Neural crest cell (in vitro differentiated cells): ENCODE data around the gene LRRC55. TPM values are rescaled to one million over a fixed set of nuclear protein-coding genes. Genes with fewer than 3 reads are reported as not detected.

ENCODE experiments used
- DNase-seq: peaks from one replicate; pipeline ENCODE4 v3.0.0; 2021; ENCODE audit warnings: low read depth, mixed read lengths, low spot score
- H3K27ac Mint-ChIP-seq: one replicate; pipeline ENCODE4 v1.8.0; 2021; ENCODE audit warnings: mild to moderate bottlenecking, mixed read lengths; ENCODE audit not compliant: unreplicated experiment
- H3K27me3 Mint-ChIP-seq: 2 replicates; pipeline ENCODE4 v1.8.0; 2021; ENCODE audit warnings: low read depth, mild to moderate bottlenecking, mixed read lengths
- H3K36me3 Mint-ChIP-seq: 2 replicates; pipeline ENCODE4 v1.8.0; 2021; ENCODE audit warnings: low read depth, mild to moderate bottlenecking, mixed read lengths
- H3K4me1 Mint-ChIP-seq: 2 replicates; pipeline ENCODE4 v1.8.0; 2021; ENCODE audit warnings: mixed read lengths
- H3K4me3 Mint-ChIP-seq: one replicate; pipeline ENCODE4 v1.8.0; 2021; ENCODE audit warnings: mild to moderate bottlenecking, mixed read lengths
- H3K9me3 Mint-ChIP-seq: 2 replicates; pipeline ENCODE4 v1.8.0; 2021; ENCODE audit warnings: mixed read lengths
- CTCF ChIP-seq: fragments of 200-600 bp; sonication (generic); conservative IDR thresholded peaks from 2 replicates; pipeline ENCODE4 v1.5.0; 2021; ENCODE audit warnings: antibody characterized with exemption, mild to moderate bottlenecking
- total RNA-seq: library from RNA; stranded (reverse); gene quantifications from 2 replicates; pipeline ENCODE4 v1.2.1, GENCODE V29; 2021

LRRC55 gene
- total RNA-seq, 1 donor from 2014 or later: 6.4 TPM

- no peak for DNase-seq
- no peak for TF ChIP-seq CTCF
- no peaks in the 10 kb centered on the region for H3K27me3 Mint-ChIP-seq
- H3K4me3 Mint-ChIP-seq: no peak overlapping the region
- H3K27ac Mint-ChIP-seq: no peak overlapping the region
- no peaks in the 10 kb centered on the region for H3K36me3 Mint-ChIP-seq
- H3K4me1 Mint-ChIP-seq: peaks cover 11% of the 10 kb centered on the region
- H3K9me3 Mint-ChIP-seq: no peaks in the 10 kb centered on the region
Measured at GRCh38 chr11:57216463-57216862, 34.7 kb downstream of the LRRC55 start.

- Mint-ChIP-seq H3K36me3 (no peaks in the 10 kb centered on the region), H3K4me1 (peaks cover 9% of the 10 kb centered on the region), H3K9me3 (no peaks in the 10 kb centered on the region), H3K4me3 (no peak overlapping the region), H3K27ac (peak overlapping the region; percentile 75), H3K27me3 (no peaks in the 10 kb centered on the region)
- DNase-seq: no peak
- no peak for TF ChIP-seq CTCF
Measured at GRCh38 chr11:57217053-57217452, 35.3 kb downstream of the LRRC55 start.

GRCh38 chr11:57219021-57219627 lies 37.4 kb downstream of the LRRC55 start:
- no peak for DNase-seq
- peaks cover 9% of the 10 kb centered on the region for H3K4me1 Mint-ChIP-seq
- no peak for TF ChIP-seq CTCF
- no peaks in the 10 kb centered on the region for H3K27me3 Mint-ChIP-seq
- no peak overlapping the region for H3K4me3 Mint-ChIP-seq
- no peak overlapping the region for H3K27ac Mint-ChIP-seq
- H3K9me3 Mint-ChIP-seq: no peaks in the 10 kb centered on the region
- no peaks in the 10 kb centered on the region for H3K36me3 Mint-ChIP-seq

- Mint-ChIP-seq H3K4me3 (no peak overlapping the region), H3K27me3 (no peaks in the 10 kb centered on the region), H3K4me1 (peaks cover 4% of the 10 kb centered on the region), H3K9me3 (no peaks in the 10 kb centered on the region), H3K27ac (no peak overlapping the region), H3K36me3 (no peaks in the 10 kb centered on the region)
- DNase-seq: no peak
- no peak for TF ChIP-seq CTCF
Measured at GRCh38 chr11:57222239-57222638, 40.5 kb downstream of the LRRC55 start.

GRCh38 chr11:57223601-57224000 lies 41.8 kb downstream of the LRRC55 start:
- Mint-ChIP-seq H3K9me3 (no peaks in the 10 kb centered on the region), H3K27me3 (peaks cover 3% of the 10 kb centered on the region), H3K27ac (no peak overlapping the region), H3K4me3 (no peak overlapping the region), H3K36me3 (no peaks in the 10 kb centered on the region), H3K4me1 (no peaks in the 10 kb centered on the region)
- DNase-seq: no peak
- no peak for TF ChIP-seq CTCF
